Fibroblast of the aortic adventitia (primary cell): ENCODE data around the gene KLB. TPM values are rescaled to one million over a fixed set of nuclear protein-coding genes. Genes with fewer than 3 reads are reported as not detected.

Experiments used
- DNase-seq: peaks from one replicate; pipeline ENCODE4 v3.0.0-alpha.2; 2010; ENCODE audit warnings: low read depth
- H3K4me3 ChIP-seq: 2 replicates; pipeline ENCODE4 v1.5.1; 2011; ENCODE audit warnings: low read depth, mild to moderate bottlenecking, control low read depth, low read length, moderate library complexity
- small RNA-seq: library from RNA; depleted of rRNA; stranded (forward); fragments of <200 nt; gene quantifications from one replicate; pipeline ENCODE3, GENCODE V24; 2012
- total RNA-seq: library from RNA; depleted of rRNA; stranded (reverse); fragments of >200 nt; gene quantifications from 2 replicates; pipeline ENCODE4 v1.2.3, GENCODE V29; 2012; ENCODE audit warnings: low replicate concordance
- TF ChIP-seq, protein P1 (sequence below): IDR thresholded peaks from 2 replicates; pipeline ENCODE4 v1.5.1; 2011; ENCODE audit warnings: mild to moderate bottlenecking, low read length, control low read depth, inconsistent platforms; ENCODE audit not compliant: insufficient read depth

The KLB gene
- total RNA-seq, 1 donor = under 0.01 TPM

DNA sequence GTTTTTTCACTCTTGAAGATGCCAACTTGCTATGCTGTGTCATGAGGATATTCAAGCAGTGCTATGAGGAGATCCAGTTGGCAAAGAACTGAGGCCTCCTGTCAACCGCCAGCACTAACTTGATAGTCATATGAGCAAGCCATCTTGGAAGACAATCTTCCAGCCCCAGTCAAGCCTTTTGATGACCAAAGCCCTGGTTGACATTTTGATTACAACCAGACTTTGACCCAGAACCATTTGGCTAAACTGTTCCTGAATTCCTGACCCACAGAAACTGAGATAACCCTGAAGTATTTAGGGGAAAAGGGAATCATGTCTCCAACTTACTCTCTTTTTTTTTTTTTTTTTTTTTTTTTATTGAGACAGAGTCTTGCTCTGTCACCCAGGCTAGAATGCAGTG is 87.6 kb downstream of the KLB start:
- TF ChIP-seq, protein P1, sequence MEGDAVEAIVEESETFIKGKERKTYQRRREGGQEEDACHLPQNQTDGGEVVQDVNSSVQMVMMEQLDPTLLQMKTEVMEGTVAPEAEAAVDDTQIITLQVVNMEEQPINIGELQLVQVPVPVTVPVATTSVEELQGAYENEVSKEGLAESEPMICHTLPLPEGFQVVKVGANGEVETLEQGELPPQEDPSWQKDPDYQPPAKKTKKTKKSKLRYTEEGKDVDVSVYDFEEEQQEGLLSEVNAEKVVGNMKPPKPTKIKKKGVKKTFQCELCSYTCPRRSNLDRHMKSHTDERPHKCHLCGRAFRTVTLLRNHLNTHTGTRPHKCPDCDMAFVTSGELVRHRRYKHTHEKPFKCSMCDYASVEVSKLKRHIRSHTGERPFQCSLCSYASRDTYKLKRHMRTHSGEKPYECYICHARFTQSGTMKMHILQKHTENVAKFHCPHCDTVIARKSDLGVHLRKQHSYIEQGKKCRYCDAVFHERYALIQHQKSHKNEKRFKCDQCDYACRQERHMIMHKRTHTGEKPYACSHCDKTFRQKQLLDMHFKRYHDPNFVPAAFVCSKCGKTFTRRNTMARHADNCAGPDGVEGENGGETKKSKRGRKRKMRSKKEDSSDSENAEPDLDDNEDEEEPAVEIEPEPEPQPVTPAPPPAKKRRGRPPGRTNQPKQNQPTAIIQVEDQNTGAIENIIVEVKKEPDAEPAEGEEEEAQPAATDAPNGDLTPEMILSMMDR = no peak
- no peak overlapping the region for H3K4me3 ChIP-seq
- DNase-seq = no peak

DNA sequence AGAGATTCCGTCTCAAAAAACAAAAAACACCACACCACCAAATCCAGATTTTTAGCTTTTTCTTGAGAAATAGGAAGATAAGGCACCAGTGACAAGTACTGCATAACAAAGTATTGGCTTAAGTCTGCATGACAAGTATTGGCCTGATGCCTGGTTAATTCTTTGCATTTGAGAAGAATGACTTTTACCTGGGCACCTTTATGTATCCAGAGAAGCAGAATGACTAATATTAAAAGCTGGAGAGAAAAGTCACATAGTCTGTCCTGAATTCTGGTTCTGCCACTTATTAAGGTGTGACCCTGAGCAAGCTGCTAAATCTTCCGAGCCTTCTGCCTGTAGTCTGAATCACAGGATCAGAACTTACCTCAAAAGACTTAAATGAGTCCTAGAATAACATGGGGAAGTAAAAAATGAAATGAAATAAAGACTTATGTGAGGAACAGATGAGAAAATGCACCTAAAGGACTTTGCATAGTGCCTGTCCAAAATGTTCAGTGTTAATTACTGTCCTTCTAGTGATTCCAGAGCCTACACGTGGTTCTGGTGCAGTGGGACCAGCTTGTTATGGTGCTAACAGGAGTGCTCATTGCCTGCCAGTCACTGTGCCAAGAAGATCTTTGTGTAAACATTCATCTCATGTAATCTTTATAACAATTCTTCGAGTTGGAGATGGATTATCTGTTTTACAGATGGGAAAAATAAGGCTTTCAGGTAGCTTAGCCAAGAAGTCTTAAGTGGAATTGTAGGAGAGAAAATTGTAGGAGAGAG is 88.9 kb downstream of the KLB start:
- TF ChIP-seq, protein P1 = no peak
- H3K4me3 ChIP-seq = no peak overlapping the region
- peak; percentile 55 for DNase-seq

DNA sequence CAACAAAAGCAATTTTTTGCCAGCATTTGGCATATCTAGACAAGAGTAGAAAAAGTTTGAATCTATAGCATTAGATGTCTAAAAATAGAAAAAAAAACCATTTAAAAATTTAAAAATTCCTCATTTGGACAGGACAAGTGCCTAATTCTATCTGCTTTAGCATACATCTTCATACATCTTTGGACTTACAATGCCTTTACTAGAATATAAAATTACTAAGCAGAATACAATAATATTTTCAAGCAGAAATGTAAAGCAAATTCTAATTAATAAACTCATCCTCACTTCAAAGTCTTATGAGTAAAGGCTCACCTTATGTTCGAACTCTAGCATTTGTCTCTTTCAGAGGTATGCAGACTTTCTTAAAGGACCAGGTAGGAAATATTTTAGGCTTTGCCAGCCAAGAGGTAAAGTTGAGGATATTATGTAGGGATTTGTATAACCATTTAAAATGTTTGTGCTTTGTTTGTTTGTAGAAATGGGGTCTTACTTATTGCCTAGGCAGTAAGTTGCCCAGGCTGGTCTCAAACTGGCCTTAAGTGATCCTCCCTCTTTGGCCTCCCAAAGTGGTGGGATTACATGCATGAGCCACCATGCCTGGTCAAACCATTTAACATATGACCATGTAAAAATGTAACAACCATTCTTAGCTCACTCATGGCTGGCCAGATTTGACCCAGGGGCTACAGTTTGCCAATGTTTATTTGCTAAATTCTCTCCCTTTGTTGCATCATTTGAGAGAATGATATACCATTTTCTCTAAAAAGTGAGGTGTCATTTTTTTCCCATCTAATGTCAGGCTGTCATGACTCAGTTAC is 91.4 kb downstream of the KLB start:
- DNase-seq = no peak
- TF ChIP-seq, protein P1 = no peak
- no peak overlapping the region for H3K4me3 ChIP-seq

DNA sequence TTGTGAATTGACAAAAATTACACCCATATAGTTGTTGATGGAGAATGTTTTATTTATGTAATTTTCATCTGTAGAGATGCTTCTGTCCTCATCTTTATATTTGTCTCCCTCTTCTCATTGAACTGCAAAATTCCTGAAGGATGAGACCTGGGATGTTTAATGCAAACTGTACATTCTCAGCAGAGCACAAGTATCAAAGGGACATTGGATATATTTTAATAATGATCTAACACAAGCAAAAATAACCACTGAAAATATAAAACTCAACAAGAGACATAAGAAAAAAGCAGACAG is 91.9 kb downstream of the KLB start:
- DNase-seq = no peak
- H3K4me3 ChIP-seq = no peak overlapping the region
- TF ChIP-seq, protein P1 = no peak

Small RNA genes within 50 kb of the gene (small RNA-seq; reads per million reads assigned to genes)
- gene MIR5591 (not detected), gene RF00019 (not detected), gene RNU6-887P (not detected)

Other genes with a start within 250 kb of the KLB start
- 46.2 and 210 TPM in 2 replicates for gene WDR19, start 224.4 kb upstream of the KLB start, total RNA-seq
- 38.9 and 78.5 TPM in 2 replicates for gene RFC1, start 40.6 kb upstream of the KLB start, total RNA-seq
- 2,655 and 3,884 TPM in 2 replicates for gene RPL9, start 52.0 kb downstream of the KLB start, total RNA-seq
- gene LIAS, start 52.1 kb downstream of the KLB start, total RNA-seq = 9.7 and 15.4 TPM in 2 replicates
- 194 and 361 TPM in 2 replicates for gene UGDH, start 120.5 kb downstream of the KLB start, total RNA-seq
- gene SMIM14, start 231.9 kb downstream of the KLB start, total RNA-seq = 121 and 122 TPM in 2 replicates